H1 (cell line): Measurements from ENCODE around the gene TAS2R7. TPM values are rescaled to one million over a fixed set of nuclear protein-coding genes. Genes with fewer than 3 reads are reported as not detected.

Experiments
- CTCF ChIA-PET: fragments of 300-600 bp; sonication (Branson Sonifier 250); formaldehyde crosslinking; loops from one replicate; lab custom pipeline; 2021; ENCODE audit not compliant: partially characterized antibody; lab: Charles Lee
- POLR2A ChIA-PET: fragments of 300-600 bp; sonication (Branson Sonifier 250); formaldehyde crosslinking; loops from one replicate; lab custom pipeline; 2021; ENCODE audit warnings: inconsistent platforms; ENCODE audit not compliant: partially characterized antibody; lab: Charles Lee
- DNase-seq, 2 experiments: peaks; one replicate each; pipeline versions ENCODE4 v3.0.0 to v3.0.0-alpha.2; 2010 to 2022; ENCODE audit warnings: low spot score in 2 of 2, low read depth in 1 of 2, mixed read lengths in 1 of 2
- FAIRE-seq: peaks from 2 replicates; lab custom pipeline; 2011; peaks lifted over from hg19 to GRCh38; lab: Jason Lieb, UNC
- H2AFZ ChIP-seq: 2 replicates; pipeline ENCODE4 v1.8.1; 2012; ENCODE audit warnings: low read length, inconsistent platforms
- H2AK5ac ChIP-seq: 2 replicates; pipeline ENCODE4 v1.6.1; 2013; ENCODE audit warnings: low read depth, low read length
- H2BK120ac ChIP-seq: replicated peaks from 2 replicates; pipeline ENCODE3; 2013; ENCODE audit warnings: low read depth, low read length, inconsistent platforms
- H2BK12ac ChIP-seq: 2 replicates; pipeline ENCODE4 v1.6.1; 2013; ENCODE audit warnings: low read depth, low read length
- H2BK15ac ChIP-seq: 2 replicates; pipeline ENCODE4 v1.6.1; 2013; ENCODE audit warnings: low read length
- H2BK20ac ChIP-seq: 2 replicates; pipeline ENCODE4 v1.6.1; 2013; ENCODE audit warnings: low read length
- H2BK5ac ChIP-seq: 2 replicates; pipeline ENCODE4 v1.6.1; 2013; ENCODE audit warnings: low read depth, low read length
- H3K14ac ChIP-seq: 2 replicates; pipeline ENCODE4 v1.6.1; 2013; ENCODE audit warnings: inconsistent platforms; ENCODE audit not compliant: insufficient read length
- H3K18ac ChIP-seq: 2 replicates; pipeline ENCODE4 v1.6.1; 2013; ENCODE audit warnings: low read length; ENCODE audit errors: extremely low read depth
- H3K23ac ChIP-seq: 2 replicates; pipeline ENCODE4 v1.6.1; 2013; ENCODE audit warnings: inconsistent platforms; ENCODE audit not compliant: insufficient read length
- H3K23me2 ChIP-seq: 2 replicates; pipeline ENCODE4 v1.6.1; 2013; ENCODE audit warnings: low read depth, low read length
- H3K27ac ChIP-seq: 2 replicates; pipeline ENCODE4 v1.6.1; 2011; ENCODE audit warnings: low read depth, low read length, inconsistent platforms
- H3K27me3 ChIP-seq, 4 experiments: replicated peaks in 1 of 4; 1 replicate in 1 of 4; 2 replicates in 3 of 4; pipeline versions ENCODE4 v1.6.1 to v1.8.1; 2011 to 2013; ENCODE audit warnings: low read length in 3 of 4, mild to moderate bottlenecking in 3 of 4, inconsistent platforms in 2 of 4, mixed read lengths in 2 of 4, moderate library complexity in 1 of 4; ENCODE audit not compliant: control insufficient read depth in 3 of 4, insufficient read depth in 3 of 4; ENCODE audit errors: extremely low read depth in 1 of 4
- H3K36me3 ChIP-seq, 4 experiments: 2 replicates each; pipeline versions ENCODE4 v1.6.1 to v1.8.1; 2011 to 2013; ENCODE audit warnings: mild to moderate bottlenecking in 4 of 4, low read length in 3 of 4, moderate library complexity in 2 of 4, control low read depth in 1 of 4, inconsistent platforms in 1 of 4; ENCODE audit not compliant: insufficient read depth in 4 of 4, control insufficient read depth in 2 of 4
- H3K4ac ChIP-seq: replicated peaks from 2 replicates; pipeline ENCODE3; 2013; ENCODE audit warnings: low read length, low read depth, mixed read lengths, inconsistent platforms; ENCODE audit not compliant: insufficient read length
- H3K4me1 ChIP-seq, 4 experiments: replicated peaks in 1 of 4; 1 replicate in 1 of 4; 2 replicates in 3 of 4; pipeline versions ENCODE4 v1.6.1 to v1.8.1; 2011 to 2013; ENCODE audit warnings: low read length in 3 of 4, inconsistent platforms in 2 of 4, mixed read lengths in 1 of 4; ENCODE audit not compliant: insufficient read depth in 4 of 4, control insufficient read depth in 3 of 4
- H3K4me2 ChIP-seq, 2 experiments: 2 replicates each; pipeline versions ENCODE4 v1.6.1 to v1.8.1; 2011 to 2013; ENCODE audit warnings: low read depth in 2 of 2, low read length in 2 of 2, control low read depth in 1 of 2, inconsistent platforms in 1 of 2, mild to moderate bottlenecking in 1 of 2; ENCODE audit not compliant: insufficient read depth in 1 of 2
- H3K4me3 ChIP-seq, 4 experiments: fragments of 200-600, 300-600 bp in 1 of 4; sonication (generic), shearing (Covaris generic), sonication (Bioruptor Twin) in 1 of 4; 2 replicates each; pipeline versions ENCODE4 v1.5.1 to v1.8.1; 2011 to 2016; ENCODE audit warnings: low read length in 4 of 4, low read depth in 3 of 4, control low read depth in 2 of 4, inconsistent platforms in 2 of 4, mild to moderate bottlenecking in 2 of 4, mixed read lengths in 1 of 4, moderate library complexity in 1 of 4; ENCODE audit not compliant: insufficient read depth in 2 of 4; ENCODE audit errors: extremely low read depth in 1 of 4
- H3K56ac ChIP-seq: replicated peaks from 2 replicates; pipeline ENCODE3; 2013; ENCODE audit warnings: low read depth, mild to moderate bottlenecking, mixed read lengths, low read length, inconsistent platforms; ENCODE audit not compliant: insufficient read length
- H3K79me1 ChIP-seq: 2 replicates; pipeline ENCODE4 v1.6.1; 2013; ENCODE audit warnings: low read depth, low read length, control low read depth
- H3K79me2 ChIP-seq, 2 experiments: 2 replicates each; pipeline versions ENCODE4 v1.6.1 to v1.8.1; 2012 to 2013; ENCODE audit warnings: low read length in 2 of 2, mild to moderate bottlenecking in 2 of 2, inconsistent platforms in 1 of 2; ENCODE audit not compliant: insufficient read depth in 2 of 2, control insufficient read depth in 1 of 2
- H3K9ac ChIP-seq, 4 experiments: replicated peaks in 1 of 4; 1 replicate in 1 of 4; 2 replicates in 3 of 4; pipeline versions ENCODE4 v1.6.1 to v1.8.1; 2011 to 2013; ENCODE audit warnings: low read depth in 3 of 4, low read length in 3 of 4, control low read depth in 2 of 4, mild to moderate bottlenecking in 2 of 4, moderate library complexity in 2 of 4, inconsistent platforms in 1 of 4; ENCODE audit errors: extremely low read depth in 1 of 4
- H3K9me3 ChIP-seq, 2 experiments: 2 replicates each; pipeline versions ENCODE4 v1.6.1 to v1.8.1; 2012 to 2013; ENCODE audit warnings: mild to moderate bottlenecking in 2 of 2, moderate library complexity in 2 of 2, control low read depth in 1 of 2, inconsistent platforms in 1 of 2, low read depth in 1 of 2, low read length in 1 of 2, mixed read lengths in 1 of 2; ENCODE audit not compliant: insufficient read depth in 2 of 2
- H4K20me1 ChIP-seq, 2 experiments: replicated peaks in 1 of 2; 2 replicates each; pipeline versions ENCODE3 to v1.8.1; 2011 to 2013; ENCODE audit warnings: inconsistent platforms in 2 of 2, low read length in 2 of 2, mild to moderate bottlenecking in 1 of 2; ENCODE audit not compliant: insufficient read depth in 2 of 2, control insufficient read depth in 1 of 2
- H4K5ac ChIP-seq: 2 replicates; pipeline ENCODE4 v1.6.1; 2013; ENCODE audit warnings: low read length, low read depth, mixed read lengths, inconsistent platforms; ENCODE audit not compliant: insufficient read length
- H4K8ac ChIP-seq: 2 replicates; pipeline ENCODE4 v1.8.0; 2013; ENCODE audit warnings: mild to moderate bottlenecking, moderate library complexity, low read length, inconsistent platforms; ENCODE audit not compliant: insufficient read depth; ENCODE audit errors: extremely low read depth
- H4K91ac ChIP-seq: replicated peaks from 2 replicates; pipeline ENCODE3; 2013; ENCODE audit warnings: low read length, mixed read lengths, inconsistent platforms; ENCODE audit not compliant: insufficient read length
- BACH1 ChIP-seq: IDR thresholded peaks from 2 replicates; pipeline ENCODE4 v1.6.1; 2012; ENCODE audit warnings: low read length, improper control_type of control experiment
- BCL11A ChIP-seq, 2 experiments: IDR thresholded peaks; one replicate each; pipeline ENCODE4 v1.6.1; 2011; ENCODE audit warnings: low read depth in 2 of 2, low read length in 2 of 2, mild to moderate bottlenecking in 2 of 2
- CTCF ChIP-seq, 3 experiments: IDR thresholded peaks; 1 replicate in 2 of 3; 2 replicates in 1 of 3; pipeline versions ENCODE4 v1.5.1 to v1.6.1; 2011; ENCODE audit warnings: low read length in 3 of 3, mild to moderate bottlenecking in 3 of 3, inconsistent platforms in 2 of 3, low read depth in 1 of 3, moderate library complexity in 1 of 3; ENCODE audit not compliant: insufficient read depth in 1 of 3; ENCODE audit errors: control extremely low read depth in 1 of 3
- MAFK ChIP-seq: IDR thresholded peaks from 2 replicates; pipeline ENCODE4 v1.6.1; 2012; ENCODE audit warnings: low read depth, mild to moderate bottlenecking, improper control_type of control experiment, low read length
- PHF8 ChIP-seq: fragments of 200-600 bp; sonication (generic); conservative IDR thresholded peaks from 2 replicates; pipeline ENCODE4 v1.7.1; 2012; ENCODE audit warnings: low read depth, mild to moderate bottlenecking, inconsistent platforms, low read length, moderate library complexity
- RAD21 ChIP-seq, 2 experiments: IDR thresholded peaks in 1 of 2; conservative IDR thresholded peaks in 1 of 2; 2 replicates each; pipeline ENCODE4 v1.6.1; 2011; ENCODE audit warnings: low read depth in 2 of 2, low read length in 2 of 2, improper control_type of control experiment in 1 of 2, inconsistent platforms in 1 of 2, mild to moderate bottlenecking in 1 of 2, moderate library complexity in 1 of 2
- RFX5 ChIP-seq: IDR thresholded peaks from 2 replicates; pipeline ENCODE4 v1.6.1; 2011; ENCODE audit warnings: low read depth, low read length, improper control_type of control experiment, borderline replicate concordance
- SIN3A ChIP-seq, 2 experiments: IDR thresholded peaks in 1 of 2; conservative IDR thresholded peaks in 1 of 2; 2 replicates each; pipeline ENCODE4 v1.6.1; 2011 to 2012; ENCODE audit warnings: low read length in 2 of 2, improper control_type of control experiment in 1 of 2, low read depth in 1 of 2, mild to moderate bottlenecking in 1 of 2
- SUZ12 ChIP-seq: fragments of 200-600 bp; sonication (generic); IDR thresholded peaks from 2 replicates; pipeline ENCODE4 v1.6.1; 2012; ENCODE audit warnings: mild to moderate bottlenecking, inconsistent platforms, low read length, moderate library complexity, mixed read lengths
- TEAD4 ChIP-seq: IDR thresholded peaks from 2 replicates; pipeline ENCODE4 v1.6.1; 2012; ENCODE audit warnings: low read depth, low read length, inconsistent platforms, mixed read lengths
- WGBS, 2 experiments: shearing (Covaris generic) in 1 of 2; methylation state at CpG; one replicate each; pipeline versions ENCODE4 v1.1.6 to v1.1.7; 2013 to 2015; ENCODE audit warnings: low lambda C conversion rate in 2 of 2, mixed read lengths in 2 of 2, inconsistent platforms in 1 of 2, low coverage in 1 of 2, missing lambda C conversion rate in 1 of 2; ENCODE audit not compliant: insufficient replicate concordance in 2 of 2, insufficient coverage in 1 of 2, insufficient read length in 1 of 2; ENCODE audit errors: extremely low coverage in 1 of 2, missing lambda C conversion rate in 1 of 2; 5-methylcytosine and 5-hydroxymethylcytosine counted together
- polyA plus RNA-seq, 7 experiments: library from polyadenylated mRNA; depleted of rRNA in 3 of 7; stranded (reverse) in 5 of 7; unstranded in 2 of 7; fragments of >200 nt in 5 of 7; fragments of 200-250 nt in 2 of 7; gene quantifications; 1 replicate in 5 of 7; 2 replicates in 1 of 7; 4 replicates in 1 of 7; pipeline versions ENCODE4 v1.2.1 to v1.2.3, GENCODE V29; 2011 to 2013; ENCODE audit warnings: missing spikeins in 2 of 7, mixed read lengths in 2 of 7
- total RNA-seq: library from RNA; stranded (reverse); fragmentation: NEBNext Ultra II Directional; extraction: Animal tissue kit (Norgen Biotek cat#: 25700); gene quantifications from 2 replicates; pipeline ENCODE4 v1.2.1, GENCODE V29; 2021

TAS2R7 gene
- total and polyA plus RNA-seq, 2 of the 8 experiments (the other 6 are each of a cell fraction or from before 2014, with no cell fraction given), result not detected

- no peak overlapping the region for H2BK15ac ChIP-seq
- H3K56ac ChIP-seq, result no peak overlapping the region
- no peak overlapping the region for H3K4ac ChIP-seq
- H3K79me1 ChIP-seq, result no peaks in the 10 kb centered on the region
- no peak overlapping the region for H3K9ac ChIP-seq
- no peak overlapping the region for H3K18ac ChIP-seq
- H4K20me1 ChIP-seq, result no peaks in the 10 kb centered on the region
- POLR2A ChIA-PET, result no interaction called here
- H3K14ac ChIP-seq, result no peak overlapping the region
- H4K8ac ChIP-seq, result no peak overlapping the region
- no peaks in the 10 kb centered on the region for H3K27me3 ChIP-seq
- CTCF ChIA-PET, result interaction anchor here (0.7 to 6.8 kb wide), 20 partner anchors 8 to 739 kb away, joined by 3 to 75 read pairs (median 4); no protein-coding TSS in a partner anchor
- H3K4me2 ChIP-seq, result no peak overlapping the region
- H3K27ac ChIP-seq, result no peak overlapping the region
- no peak overlapping the region for H3K4me3 ChIP-seq
- 35% methylated on average over 1 of the region's 1 CpG; no CpG with 5 or more reads in 1 of the 2 experiments for WGBS, 2 experiments
- no peak for DNase-seq
- no peak overlapping the region for H4K91ac ChIP-seq
- TF ChIP-seq BCL11A (IDR thresholded peaks at IDR 0.05; ENCODE audit: low read depth in 2 of 2, low read length in 2 of 2) (no peak), RAD21 (IDR thresholded peaks at IDR 0.05 in 1 of 2, conservative IDR thresholded peaks at IDR 0.05 in 1 of 2; ENCODE audit: low read depth in 2 of 2, low read length in 2 of 2) (peak; percentile 70 to 86), RFX5 (no peak), SIN3A (conservative IDR thresholded peaks at IDR 0.05 in 1 of 2, IDR thresholded peaks at IDR 0.05 in 1 of 2; ENCODE audit: low read depth in 1 of 2, low read length in 2 of 2) (no peak), MAFK (no peak), PHF8 (no peak), CTCF (IDR thresholded peaks at IDR 0.05; ENCODE audit: control extremely low read depth in 1 of 3, insufficient read depth in 1 of 3, low read depth in 1 of 3, low read length in 3 of 3) (peak in 2 of 3 experiments; percentile 28 to 47; a peak in 2 of 4 replicates), SUZ12 (no peak), BACH1 (no peak), TEAD4 (no peak)
- H3K9me3 ChIP-seq, result no peaks in the 10 kb centered on the region
- no peak overlapping the region for H2BK12ac ChIP-seq
- H3K36me3 ChIP-seq, result no peaks in the 10 kb centered on the region
- no peak overlapping the region for H2AFZ ChIP-seq
- H4K5ac ChIP-seq, result no peak overlapping the region
- H2BK120ac ChIP-seq, result no peak overlapping the region
- peak; percentile 7 for FAIRE-seq
- H2BK5ac ChIP-seq, result no peak overlapping the region
- H3K79me2 ChIP-seq, result no peaks in the 10 kb centered on the region
- no peaks in the 10 kb centered on the region for H3K23me2 ChIP-seq
- H2BK20ac ChIP-seq, result no peak overlapping the region
- H3K23ac ChIP-seq, result no peak overlapping the region
- no peaks in the 10 kb centered on the region for H3K4me1 ChIP-seq
- no peak overlapping the region for H2AK5ac ChIP-seq
Measured at GRCh38 chr12:10771132-10771733, 31.2 kb downstream of the TAS2R7 start.
